ENCODE results near the gene USH2A.

- TF ChIP-seq CTCF (IDR thresholded peaks at IDR 0.05) (no peak), POLR2AphosphoS5 (IDR thresholded peaks at IDR 0.05) (no peak), POLR2A (IDR thresholded peaks at IDR 0.05) (no peak)
These were observed 409.2 kb downstream of the USH2A start for GRCh38 chr1:216014086-216014485.

All from breast epithelium (tissue), 3 donors.